HCT116 (cell line): ENCODE measurements around the gene FOXN1. TPM values are rescaled to one million over a fixed set of nuclear protein-coding genes. Genes with fewer than 3 reads are reported as not detected.

Source experiments
- ATAC-seq: fragments of 200-7000 bp; cut with Tn5 transposase; 2 replicates; pipeline ENCODE4 v1.9.1; 2020; ENCODE audit warnings: mild to moderate bottlenecking, moderate library complexity
- BruUV-seq: library from RNA; stranded (reverse); fragments of 400-500 nt; replicated peaks from 2 replicates; lab custom pipeline; 2021; lab: Mats Ljungman, UMichigan
- CTCF ChIA-PET: fragments of 300-600 bp; sonication (Branson Sonifier 250); formaldehyde crosslinking; loops from one replicate; lab custom pipeline; 2021; ENCODE audit warnings: antibody characterized with exemption; lab: Charles Lee
- POLR2A ChIA-PET: fragments of 300-600, 350-600 bp; sonication (Branson Sonifier 250); formaldehyde crosslinking; loops from one replicate; lab custom pipeline; 2021; ENCODE audit warnings: antibody characterized with exemption; lab: Charles Lee
- RAD21 ChIA-PET, 2 experiments: fragments of 300-600 bp; sonication (Branson Sonifier 250); formaldehyde crosslinking; loops; one replicate each; lab custom pipeline; 2023; ENCODE audit warnings: low total read pairs in 2 of 2; ENCODE audit not compliant: uncharacterized antibody in 2 of 2, unreplicated experiment in 2 of 2, low non-redundant PET in 1 of 2; lab: Charles Lee
- DNase-seq: peaks from one replicate; pipeline ENCODE4 v3.0.0-alpha.2; 2010; ENCODE audit warnings: low read depth, low spot score
- H2AFZ ChIP-seq: fragments of 200-600 bp; shearing (Covaris generic), sonication (generic); 2 replicates; pipeline ENCODE4 v1.6.1; 2017; ENCODE audit warnings: low read depth, mixed run types, mixed read lengths, antibody characterized with exemption, low read length; ENCODE audit not compliant: poor library complexity, severe bottlenecking
- H3K27ac ChIP-seq: 2 replicates; pipeline ENCODE4 v1.5.1; 2012; ENCODE audit warnings: low read depth, low read length
- H3K27me3 ChIP-seq: fragments of 200-600 bp; sonication (generic); 2 replicates; pipeline ENCODE4 v1.6.1; 2016; ENCODE audit warnings: mixed run types, low read length, mixed read lengths; ENCODE audit not compliant: insufficient read depth
- H3K36me3 ChIP-seq, 2 experiments: fragments of 200-500 bp in 1 of 2; fragments of 200-600 bp in 1 of 2; sonication (Bioruptor generic) in 1 of 2; sonication (generic) in 1 of 2; 2 replicates each; pipeline versions ENCODE4 v1.5.1 to v1.6.1; 2014 to 2016; ENCODE audit warnings: low read length in 2 of 2, inconsistent platforms in 1 of 2, mixed read lengths in 1 of 2, mixed run types in 1 of 2; ENCODE audit not compliant: insufficient read depth in 2 of 2, control insufficient read depth in 1 of 2
- H3K4me1 ChIP-seq, 2 experiments: fragments of 200-600 bp in 1 of 2; sonication (generic) in 1 of 2; 2 replicates each; pipeline versions ENCODE4 v1.5.1 to v1.6.1; 2012 to 2017; ENCODE audit warnings: low read length in 2 of 2, inconsistent platforms in 1 of 2, mild to moderate bottlenecking in 1 of 2, mixed read lengths in 1 of 2, mixed run types in 1 of 2, moderate library complexity in 1 of 2; ENCODE audit not compliant: insufficient read depth in 2 of 2, control insufficient read depth in 1 of 2
- H3K4me2 ChIP-seq: fragments of 200-600 bp; sonication (generic); 2 replicates; pipeline ENCODE4 v1.6.1; 2017; ENCODE audit warnings: mixed run types, low read length, mixed read lengths
- H3K4me3 ChIP-seq, 2 experiments: fragments of 200-600 bp in 1 of 2; sonication (generic) in 1 of 2; replicated peaks in 1 of 2; 2 replicates each; pipeline ENCODE4 v1.5.1; 2011 to 2016; ENCODE audit warnings: low read length in 2 of 2, control low read depth in 1 of 2, low read depth in 1 of 2, mild to moderate bottlenecking in 1 of 2, mixed read lengths in 1 of 2, mixed run types in 1 of 2
- H3K79me2 ChIP-seq: fragments of 200-600 bp; sonication (generic); 2 replicates; pipeline ENCODE4 v1.6.1; 2017; ENCODE audit warnings: mild to moderate bottlenecking, mixed run types, low read length, moderate library complexity, mixed read lengths; ENCODE audit not compliant: insufficient read depth
- H3K9ac ChIP-seq: fragments of 200-600 bp; sonication (generic); 2 replicates; pipeline ENCODE4 v1.6.1; 2016; ENCODE audit warnings: low read length, mixed read lengths
- H3K9me2 ChIP-seq: fragments of 200-600 bp; sonication (generic), shearing (Covaris generic); 2 replicates; pipeline ENCODE4 v1.6.1; 2017; ENCODE audit warnings: mixed run types, mild to moderate bottlenecking, moderate library complexity; ENCODE audit not compliant: insufficient read depth
- H3K9me3 ChIP-seq, 2 experiments: fragments of 200-500 bp in 1 of 2; fragments of 200-600 bp in 1 of 2; sonication (Bioruptor generic) in 1 of 2; sonication (generic) in 1 of 2; 2 replicates each; pipeline ENCODE4 v1.6.1; 2014 to 2017; ENCODE audit warnings: low read length in 2 of 2, mixed read lengths in 2 of 2, inconsistent platforms in 1 of 2, low read depth in 1 of 2, mild to moderate bottlenecking in 1 of 2, mixed run types in 1 of 2, moderate library complexity in 1 of 2; ENCODE audit not compliant: control insufficient read depth in 1 of 2, insufficient read depth in 1 of 2
- H4K20me1 ChIP-seq: fragments of 200-600 bp; sonication (generic), shearing (Covaris generic); 2 replicates; pipeline ENCODE4 v1.6.1; 2017; ENCODE audit warnings: mixed run types, mild to moderate bottlenecking, moderate library complexity; ENCODE audit not compliant: insufficient read depth
- ATF3 ChIP-seq: IDR thresholded peaks from 2 replicates; pipeline ENCODE4 v1.6.1; 2012
- CBX3 ChIP-seq: IDR thresholded peaks from 2 replicates; pipeline ENCODE4 v1.6.1; 2012; ENCODE audit warnings: low read depth
- CEBPB ChIP-seq: IDR thresholded peaks from 2 replicates; pipeline ENCODE4 v1.6.1; 2012; ENCODE audit warnings: low read depth
- EGR1 ChIP-seq: IDR thresholded peaks from 2 replicates; pipeline ENCODE4 v1.6.1; 2012; ENCODE audit warnings: low read depth
- ELF1 ChIP-seq: IDR thresholded peaks from 2 replicates; pipeline ENCODE4 v1.6.1; 2012; ENCODE audit warnings: low read depth, borderline replicate concordance
- EZH2 ChIP-seq: fragments of 200-600 bp; sonication (generic); IDR thresholded peaks from 2 replicates; pipeline ENCODE4 v1.6.1; 2017; ENCODE audit warnings: antibody characterized with exemption, mixed run types
- EZH2phosphoT487 ChIP-seq: fragments of 200-600 bp; IDR thresholded peaks from 2 replicates; pipeline ENCODE4 v1.6.1; 2018; ENCODE audit warnings: antibody characterized with exemption, borderline replicate concordance
- FOSL1 ChIP-seq: IDR thresholded peaks from 2 replicates; pipeline ENCODE4 v1.6.1; 2012; ENCODE audit warnings: low read depth
- MAX ChIP-seq: IDR thresholded peaks from 2 replicates; pipeline ENCODE4 v1.6.1; 2012
- POLR2A ChIP-seq: IDR thresholded peaks from 2 replicates; pipeline ENCODE4 v1.7.0; 2011; ENCODE audit warnings: borderline replicate concordance; ENCODE audit not compliant: insufficient read depth, insufficient read length; ENCODE audit errors: extremely low read depth
- POLR2AphosphoS5 ChIP-seq: IDR thresholded peaks from 2 replicates; pipeline ENCODE4 v1.6.1; 2011; ENCODE audit warnings: mild to moderate bottlenecking, low read depth, low read length, moderate library complexity
- RAD21 ChIP-seq: IDR thresholded peaks from 2 replicates; pipeline ENCODE4 v1.6.1; 2012; ENCODE audit warnings: low read depth, mild to moderate bottlenecking
- REST ChIP-seq: IDR thresholded peaks from 2 replicates; pipeline ENCODE4 v1.6.1; 2012; ENCODE audit warnings: low read depth
- SIN3A ChIP-seq: IDR thresholded peaks from 2 replicates; pipeline ENCODE4 v1.6.1; 2012; ENCODE audit warnings: low read depth
- SP1 ChIP-seq: IDR thresholded peaks from 2 replicates; pipeline ENCODE4 v1.6.1; 2012; ENCODE audit warnings: low read depth
- SRF ChIP-seq: IDR thresholded peaks from 2 replicates; pipeline ENCODE4 v1.6.1; 2012; ENCODE audit warnings: low read depth
- TCF7L2 ChIP-seq: IDR thresholded peaks from 2 replicates; pipeline ENCODE4 v1.7.0; 2011; ENCODE audit warnings: borderline replicate concordance, inconsistent platforms; ENCODE audit not compliant: insufficient read depth, insufficient read length; ENCODE audit errors: extremely low read depth
- YY1 ChIP-seq: IDR thresholded peaks from 2 replicates; pipeline ENCODE4 v1.6.1; 2011; ENCODE audit warnings: low read length, low read depth, moderate library complexity, mild to moderate bottlenecking; ENCODE audit not compliant: insufficient replicate concordance; ENCODE audit errors: extremely low read depth
- ZBTB33 ChIP-seq: IDR thresholded peaks from 2 replicates; pipeline ENCODE4 v1.6.1; 2011; ENCODE audit warnings: mild to moderate bottlenecking, low read length, moderate library complexity; ENCODE audit not compliant: insufficient replicate concordance; ENCODE audit errors: extremely low read depth
- ZFX ChIP-seq: fragments of 450-650 bp; IDR thresholded peaks from 2 replicates; pipeline ENCODE4 v1.6.1; 2017
- intact Hi-C: fragments of 100-400 bp; cut with micrococcal nuclease; formaldehyde crosslinking; loops from 2 replicates; pipeline ENCODE4 v1.10.0; 2022
- total RNA-seq: library from RNA; stranded (reverse); gene quantifications from one replicate; pipeline ENCODE4 v1.2.1, GENCODE V29; 2021; ENCODE audit not compliant: unreplicated experiment

Gene FOXN1
- total RNA-seq, 1 experiment from 2014 or later: not detected

GRCh38 chr17:28509789-28510188, 3.6 kb downstream of the FOXN1 start:
- Histone ChIP-seq H4K20me1 (no peaks in the 10 kb centered on the region), H3K9me2 (no peaks in the 10 kb centered on the region), H3K4me1 (no peaks in the 10 kb centered on the region)
- DNase-seq: no peak
- no TSS peak for BruUV-seq
- TF ChIP-seq ZBTB33 (no peak), RAD21 (no peak), MAX (no peak), FOSL1 (no peak), REST (no peak), ZFX (no peak), SIN3A (no peak), ATF3 (no peak), YY1 (no peak), SP1 (no peak), TCF7L2 (no peak), POLR2AphosphoS5 (no peak), EGR1 (no peak), CBX3 (no peak), CEBPB (no peak), POLR2A (no peak), ELF1 (no peak), SRF (no peak), EZH2phosphoT487 (no peak), EZH2 (no peak)
- TF ChIP-seq, all 23 proteins: peak for 0
- H3K79me2 ChIP-seq: no peaks in the 10 kb centered on the region
- ATAC-seq: no peak
- H3K27me3 ChIP-seq: peaks cover 8% of the 10 kb centered on the region; the same call in 1 of the 2 replicates
- H3K36me3 ChIP-seq: no peaks in the 10 kb centered on the region
- POLR2A ChIA-PET: no interaction called here
- no peak overlapping the region for H3K27ac ChIP-seq
- CTCF ChIA-PET: no interaction called here
- intact Hi-C loops: no loop called here
- H2AFZ ChIP-seq: no peak overlapping the region
- H3K9ac ChIP-seq: no peak overlapping the region
- no peak overlapping the region for H3K4me3 ChIP-seq
- H3K4me2 ChIP-seq: no peak overlapping the region
- H3K9me3 ChIP-seq: no peaks in the 10 kb centered on the region
- RAD21 ChIA-PET: no interaction called here
